ENCODE results near the gene NEFH. TPM values are rescaled to one million over a fixed set of nuclear protein-coding genes. Genes with fewer than 3 reads are reported as not detected.

Gene NEFH
- polyA plus RNA-seq, 6 donors from 2014 or later = 0.09 TPM; not detected in 5

DNA sequence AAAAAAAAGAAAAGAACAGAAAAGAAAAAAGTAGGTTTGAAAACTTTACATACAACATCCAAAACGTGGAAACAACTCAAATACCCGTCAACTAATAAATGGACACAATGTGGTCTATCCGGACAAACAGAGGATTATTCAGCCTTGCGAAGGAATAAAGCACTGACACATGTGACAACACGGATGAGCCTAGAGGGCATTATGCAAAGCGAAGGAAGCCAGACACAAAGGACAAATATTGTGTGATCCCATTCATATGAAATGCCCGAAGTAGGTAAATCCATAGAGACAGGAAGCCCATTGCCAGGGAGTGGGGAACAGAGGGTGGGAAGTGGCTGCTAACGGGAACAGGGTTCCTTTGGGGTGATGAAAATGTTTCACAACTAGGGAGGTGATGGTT is 29.8 kb upstream of the NEFH start:
- Mint-ChIP-seq H3K9me3 (no peaks in the 10 kb centered on the region), H3K4me3 (no peak overlapping the region), H3K4me1 (peaks cover 0 to 7% (median 0%) of the 10 kb centered on the region in 3 donors), H3K36me3 (no peaks in the 10 kb centered on the region), H3K27me3 (peaks cover 0 to 18% (median 9%) of the 10 kb centered on the region in 3 donors), H3K27ac (no peak overlapping the region)
- no peak for ATAC-seq (ENCODE audit: low read depth in 2 of 2)
- DNase-seq = no peak

DNA sequence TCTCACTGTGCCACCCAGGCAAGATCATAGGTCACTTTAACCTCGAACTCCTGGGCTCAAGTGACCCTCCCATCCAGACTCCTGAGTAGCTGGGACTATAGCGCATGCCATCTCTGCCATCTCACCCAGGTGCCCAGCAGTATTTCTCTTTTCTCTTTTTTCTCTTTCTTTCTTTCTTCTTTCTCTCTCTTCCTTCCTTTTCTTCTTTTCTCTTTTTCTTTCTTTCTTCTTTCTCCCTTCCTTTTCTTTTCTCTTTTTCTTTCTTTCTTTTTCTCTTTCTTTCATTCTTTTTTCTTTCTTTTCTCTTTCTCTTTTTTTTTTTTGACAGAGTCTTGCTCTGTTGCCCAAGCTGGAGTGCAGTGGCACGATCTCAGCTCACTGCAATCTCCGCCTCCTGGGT is 28.2 kb upstream of the NEFH start:
- H3K27ac Mint-ChIP-seq = peak overlapping the region in 2 of 6 donors; percentile 27 to 32
- no peaks in the 10 kb centered on the region for H3K9me3 Mint-ChIP-seq
- H3K4me1 Mint-ChIP-seq = peaks cover 0 to 7% (median 0%) of the 10 kb centered on the region in 3 donors

GRCh38 chr22:29454276-29454675 is 25.7 kb upstream of the NEFH start:
- Mint-ChIP-seq H3K9me3 (no peaks in the 10 kb centered on the region), H3K36me3 (no peaks in the 10 kb centered on the region), H3K4me3 (peak overlapping the region in 1 of 8 donors; percentile 15), H3K4me1 (peaks cover 0 to 7% (median 5%) of the 10 kb centered on the region in 3 donors), H3K27ac (no peak overlapping the region), H3K27me3 (peaks cover 0 to 10% (median 0%) of the 10 kb centered on the region in 3 donors)
- no peak for ATAC-seq (ENCODE audit: low read depth in 2 of 2)
- DNase-seq = no peak

More for the DNA sequence above, 28.2 kb upstream of the NEFH start:
- Mint-ChIP-seq H3K27me3 (peaks cover 0 to 18% (median 9%) of the 10 kb centered on the region in 3 donors), H3K36me3 (no peaks in the 10 kb centered on the region), H3K4me3 (no peak overlapping the region)
- ATAC-seq (ENCODE audit: low read depth in 2 of 2) (no peak), DNase-seq (no peak)

DNA sequence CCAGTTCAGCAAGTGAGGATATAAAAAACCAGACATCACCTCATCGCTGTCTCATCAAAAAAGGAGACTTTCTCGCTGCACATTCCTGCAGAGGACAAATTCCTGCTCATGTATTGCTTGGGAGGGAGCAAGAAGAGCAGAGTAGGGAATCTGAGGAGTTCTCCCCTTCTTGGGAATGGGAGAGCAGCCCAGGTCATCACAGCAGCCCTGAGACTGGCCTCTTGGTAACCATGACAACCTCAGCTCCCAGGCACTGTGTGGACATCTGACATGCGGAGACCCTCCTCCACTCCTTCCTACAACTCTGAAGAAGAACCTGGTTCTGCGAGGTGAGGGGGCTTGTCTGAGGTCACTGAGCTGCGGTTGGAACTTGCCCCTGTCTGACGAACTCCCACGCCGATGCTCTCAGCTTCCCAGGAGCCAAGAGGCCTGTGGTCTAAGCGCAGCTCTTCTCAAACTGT is 23.8 kb upstream of the NEFH start:
- H3K4me3 Mint-ChIP-seq = peak overlapping the region in 1 of 8 donors; percentile 52
- H3K36me3 Mint-ChIP-seq = no peaks in the 10 kb centered on the region
- no peak for DNase-seq
- H3K27me3 Mint-ChIP-seq = peaks cover 0 to 10% (median 0%) of the 10 kb centered on the region in 3 donors
- H3K9me3 Mint-ChIP-seq = no peaks in the 10 kb centered on the region
- H3K4me1 Mint-ChIP-seq = peaks cover 0 to 7% (median 5%) of the 10 kb centered on the region in 3 donors
- H3K27ac Mint-ChIP-seq = no peak overlapping the region
- no peak for ATAC-seq (ENCODE audit: low read depth in 2 of 2)

- no peak overlapping the region for H3K4me3 Mint-ChIP-seq
- no peaks in the 10 kb centered on the region for H3K36me3 Mint-ChIP-seq
- H3K27ac Mint-ChIP-seq = no peak overlapping the region
- DNase-seq = no peak
- H3K4me1 Mint-ChIP-seq = peaks cover 0 to 5% (median 0%) of the 10 kb centered on the region in 3 donors
- H3K27me3 Mint-ChIP-seq = peaks cover 0 to 10% (median 0%) of the 10 kb centered on the region in 3 donors
- ATAC-seq (ENCODE audit: low read depth in 2 of 2) = peak; percentile 49 to 54
- H3K9me3 Mint-ChIP-seq = no peaks in the 10 kb centered on the region
These were observed 22.3 kb upstream of the NEFH start for GRCh38 chr22:29457730-29458129.

GRCh38 chr22:29458551-29458950 is 21.5 kb upstream of the NEFH start:
- peaks cover 0 to 5% (median 0%) of the 10 kb centered on the region in 3 donors for H3K4me1 Mint-ChIP-seq
- H3K27me3 Mint-ChIP-seq = peaks cover 0 to 12% (median 0%) of the 10 kb centered on the region in 3 donors
- H3K27ac Mint-ChIP-seq = no peak overlapping the region
- ATAC-seq (ENCODE audit: low read depth in 2 of 2) = no peak
- no peaks in the 10 kb centered on the region for H3K9me3 Mint-ChIP-seq
- no peak for DNase-seq
- H3K4me3 Mint-ChIP-seq = no peak overlapping the region
- no peaks in the 10 kb centered on the region for H3K36me3 Mint-ChIP-seq

GRCh38 chr22:29459773-29460172 is 20.2 kb upstream of the NEFH start:
- Mint-ChIP-seq H3K36me3 (no peaks in the 10 kb centered on the region), H3K4me3 (no peak overlapping the region), H3K27ac (no peak overlapping the region), H3K9me3 (no peaks in the 10 kb centered on the region), H3K4me1 (peaks cover 0 to 5% (median 0%) of the 10 kb centered on the region in 3 donors), H3K27me3 (peaks cover 0 to 10% (median 0%) of the 10 kb centered on the region in 3 donors)
- ATAC-seq (ENCODE audit: low read depth in 2 of 2) (no peak), DNase-seq (no peak)

GRCh38 chr22:29461263-29461662 is 18.8 kb upstream of the NEFH start:
- H3K27ac Mint-ChIP-seq = no peak overlapping the region
- H3K27me3 Mint-ChIP-seq = peaks cover 0 to 14% (median 0%) of the 10 kb centered on the region in 3 donors
- no peak for DNase-seq
- H3K4me1 Mint-ChIP-seq = peaks cover 0 to 5% (median 0%) of the 10 kb centered on the region in 3 donors
- H3K4me3 Mint-ChIP-seq = no peak overlapping the region
- no peaks in the 10 kb centered on the region for H3K9me3 Mint-ChIP-seq
- no peaks in the 10 kb centered on the region for H3K36me3 Mint-ChIP-seq
- ATAC-seq (ENCODE audit: low read depth in 2 of 2) = no peak

DNA sequence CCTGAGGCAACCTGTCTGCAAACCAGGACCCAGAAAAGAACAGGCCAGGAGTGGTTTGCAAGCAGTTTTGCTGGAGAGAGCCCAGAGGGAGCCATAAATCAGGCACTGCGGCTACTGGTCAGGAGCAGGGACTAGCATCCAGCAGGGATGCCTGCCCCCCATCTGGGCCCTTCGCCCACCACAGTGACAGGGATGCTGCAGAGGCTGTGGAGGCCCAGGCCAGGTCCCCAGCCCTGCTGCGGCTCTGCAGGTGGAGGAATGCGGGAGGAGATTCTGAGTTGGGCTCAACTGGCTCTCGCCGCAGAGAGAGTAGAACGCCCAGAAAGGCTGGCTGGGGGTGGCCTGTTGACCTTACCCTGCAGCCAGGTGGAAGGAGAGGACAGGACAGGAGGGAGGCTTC is 16.4 kb upstream of the NEFH start:
- H3K9me3 Mint-ChIP-seq = no peaks in the 10 kb centered on the region
- no peaks in the 10 kb centered on the region for H3K4me1 Mint-ChIP-seq
- DNase-seq (no peak), ATAC-seq (ENCODE audit: low read depth in 2 of 2) (no peak)
- peaks cover 0 to 32% (median 0%) of the 10 kb centered on the region in 3 donors for H3K27me3 Mint-ChIP-seq
- no peak overlapping the region for H3K4me3 Mint-ChIP-seq
- H3K27ac Mint-ChIP-seq = no peak overlapping the region
- H3K36me3 Mint-ChIP-seq = no peaks in the 10 kb centered on the region

DNA sequence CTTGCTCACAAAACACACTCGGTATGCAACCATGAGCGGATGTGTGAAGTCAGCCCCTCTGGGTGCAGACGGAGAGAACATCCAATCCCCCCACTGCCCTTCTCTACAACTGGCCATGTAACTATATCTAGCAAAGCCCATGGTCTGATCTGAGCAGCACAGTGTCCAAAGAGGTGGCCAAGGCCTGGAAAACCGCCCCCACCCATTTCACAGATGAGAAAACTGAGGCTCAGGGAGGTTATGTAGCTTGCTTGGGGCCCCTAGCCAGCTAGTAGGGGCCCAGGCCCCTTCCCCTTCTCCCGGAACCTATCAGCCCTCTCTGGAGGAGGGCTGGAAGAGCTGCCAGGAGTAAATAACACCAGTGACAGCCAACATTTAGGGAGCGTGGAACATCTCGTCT is 15.4 kb upstream of the NEFH start:
- no peaks in the 10 kb centered on the region for H3K36me3 Mint-ChIP-seq
- no peak for DNase-seq
- no peak overlapping the region for H3K4me3 Mint-ChIP-seq
- ATAC-seq (ENCODE audit: low read depth in 2 of 2) = no peak
- H3K27ac Mint-ChIP-seq = peak overlapping the region in 1 of 6 donors; percentile 76
- H3K9me3 Mint-ChIP-seq = no peaks in the 10 kb centered on the region
- H3K27me3 Mint-ChIP-seq = peaks cover 1 to 42% (median 4%) of the 10 kb centered on the region in 3 donors
- peaks cover 0 to under 1% (median 0%) of the 10 kb centered on the region in 3 donors for H3K4me1 Mint-ChIP-seq

DNA sequence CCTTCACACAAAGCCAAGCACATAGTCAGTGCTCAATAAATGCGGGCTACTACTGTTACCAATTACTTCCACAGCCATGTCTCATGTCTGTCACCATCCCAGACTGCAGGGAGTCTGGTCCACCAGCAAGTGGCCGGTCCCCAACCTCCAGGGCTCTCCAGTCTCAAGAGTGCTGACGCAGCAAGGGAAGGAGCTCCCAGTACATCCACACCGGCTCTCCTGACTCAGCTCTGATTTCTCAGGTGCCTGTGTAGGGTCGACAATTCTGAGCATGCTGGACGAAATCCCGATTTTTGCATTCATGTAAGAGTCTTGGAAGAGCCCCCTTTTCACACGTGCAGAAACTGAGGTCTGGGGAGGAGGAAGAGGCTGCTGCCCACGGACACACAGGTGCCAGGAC is 10.3 kb upstream of the NEFH start:
- ATAC-seq (ENCODE audit: low read depth in 2 of 2) (no peak), DNase-seq (no peak)
- Mint-ChIP-seq H3K36me3 (no peaks in the 10 kb centered on the region), H3K4me1 (peaks cover 4 to 14% (median 9%) of the 10 kb centered on the region in 3 donors), H3K27ac (peak overlapping the region in 3 of 6 donors; percentile 41 to 68 (median 63)), H3K4me3 (peak overlapping the region in 5 of 8 donors; percentile 16 to 72 (median 49)), H3K9me3 (no peaks in the 10 kb centered on the region), H3K27me3 (peaks cover 18 to 66% (median 20%) of the 10 kb centered on the region in 3 donors)

- peaks cover 21 to 67% (median 23%) of the 10 kb centered on the region in 3 donors for H3K27me3 Mint-ChIP-seq
- H3K36me3 Mint-ChIP-seq = no peaks in the 10 kb centered on the region
- H3K4me3 Mint-ChIP-seq = peak overlapping the region in 6 of 8 donors; percentile 35 to 72 (median 63)
- H3K4me1 Mint-ChIP-seq = peaks cover 5 to 17% (median 11%) of the 10 kb centered on the region in 3 donors
- H3K27ac Mint-ChIP-seq = peak overlapping the region in 2 of 6 donors; percentile 41 to 63
- no peaks in the 10 kb centered on the region for H3K9me3 Mint-ChIP-seq
- DNase-seq (peak; percentile 40), ATAC-seq (ENCODE audit: low read depth in 2 of 2) (peak; percentile 86 to 87)
These were observed 9.7 kb upstream of the NEFH start for GRCh38 chr22:29470159-29470855.

- no peaks in the 10 kb centered on the region for H3K36me3 Mint-ChIP-seq
- peaks cover 22 to 31% (median 29%) of the 10 kb centered on the region in 3 donors for H3K4me1 Mint-ChIP-seq
- H3K27ac Mint-ChIP-seq = no peak overlapping the region
- no peak for ATAC-seq (ENCODE audit: low read depth in 2 of 2)
- H3K9me3 Mint-ChIP-seq = no peaks in the 10 kb centered on the region
- no peak overlapping the region for H3K4me3 Mint-ChIP-seq
- no peak for DNase-seq
- H3K27me3 Mint-ChIP-seq = peaks cover 31 to 64% (median 44%) of the 10 kb centered on the region in 3 donors
These were observed 7.0 kb upstream of the NEFH start for GRCh38 chr22:29473001-29473400.

DNA sequence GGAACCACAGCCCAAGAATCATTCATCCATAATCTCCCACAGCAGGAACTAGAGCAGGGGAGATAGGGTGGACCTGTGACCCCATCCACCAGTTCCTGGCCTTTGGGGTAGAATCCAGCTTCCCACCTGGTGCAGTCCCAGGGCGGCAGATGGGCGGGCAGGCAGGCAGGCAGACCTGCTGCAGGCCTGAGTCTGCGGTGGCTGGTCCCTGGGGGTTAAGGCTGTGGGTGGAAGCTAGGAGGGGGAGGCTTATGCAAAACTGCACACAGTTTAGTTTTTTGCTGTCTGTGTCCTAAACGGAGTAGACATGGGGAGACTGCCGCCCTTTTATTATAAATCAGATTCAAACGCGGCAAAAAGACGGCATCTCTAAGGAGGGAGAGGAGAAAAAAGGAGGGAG is 4.5 kb upstream of the NEFH start:
- ATAC-seq (ENCODE audit: low read depth in 2 of 2) (peak; percentile 93 to 96), DNase-seq (peak; percentile 48)
- H3K9me3 Mint-ChIP-seq = peaks cover 0 to 2% (median 0%) of the 10 kb centered on the region in 7 donors
- H3K36me3 Mint-ChIP-seq = peaks cover 0 to 9% of the 10 kb centered on the region in 2 donors
- H3K27me3 Mint-ChIP-seq = peaks cover 38 to 63% (median 57%) of the 10 kb centered on the region in 3 donors
- peak overlapping the region in 1 of 6 donors; percentile 73 for H3K27ac Mint-ChIP-seq
- H3K4me3 Mint-ChIP-seq = peak overlapping the region in 5 of 8 donors; percentile 49 to 75 (median 53)
- peaks cover 32 to 48% (median 39%) of the 10 kb centered on the region in 3 donors for H3K4me1 Mint-ChIP-seq

All from naive B cell (primary cell).